ENCODE data around the gene CHP2.
A peak's percentile ranks its signal among the peaks of the same experiment; 100 is the strongest.
"Not testable (repeated sequence)": the region's sequence is repeated elsewhere in the genome, so short reads cannot be mapped to it uniquely, and the experiment has no call there.

CHP2 gene

GRCh38 chr16:23748630-23749029 is 6.2 kb upstream of the CHP2 start:
- no peak for DNase-seq

DNA sequence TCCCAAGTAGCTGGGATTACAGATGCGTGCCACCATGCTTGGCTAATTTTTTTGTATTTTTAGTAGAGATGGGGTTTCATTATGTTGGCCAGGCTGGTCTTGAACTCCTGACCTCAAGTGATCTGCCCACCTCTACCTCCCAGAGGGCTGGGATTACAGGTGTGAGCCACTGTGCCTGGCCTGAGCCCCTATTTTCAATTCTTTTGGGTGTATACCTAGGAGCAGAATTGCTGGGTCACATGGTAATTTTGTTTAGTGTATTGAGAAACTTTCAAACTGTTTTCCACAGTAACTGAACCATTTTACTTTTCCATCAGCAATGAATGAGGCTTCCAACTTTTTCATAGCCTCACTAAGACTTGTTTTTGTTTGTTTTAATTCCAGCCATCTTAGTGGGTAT is 3.8 kb upstream of the CHP2 start:
- DNase-seq: not testable (repeated sequence)

- no peak for DNase-seq
These were observed 775 bp upstream of the CHP2 start for GRCh38 chr16:23753908-23754593.

DNA sequence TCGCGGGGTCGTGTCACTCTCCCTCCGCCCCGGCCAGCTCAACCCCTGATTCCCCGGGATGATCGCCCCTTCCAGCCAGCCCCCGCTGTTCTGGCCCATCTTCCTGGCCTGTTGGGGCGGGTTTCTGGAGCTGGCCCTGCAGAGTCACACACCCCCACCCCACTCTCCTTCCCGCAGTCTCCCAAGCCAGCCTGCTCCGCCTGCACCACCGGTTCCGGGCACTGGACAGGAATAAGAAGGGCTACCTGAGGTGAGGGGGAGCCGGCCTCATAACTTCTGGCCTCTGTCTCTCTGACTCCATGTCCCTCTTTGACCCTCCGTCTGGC is 621 bp downstream of the CHP2 start:
- DNase-seq: no peak

DNA sequence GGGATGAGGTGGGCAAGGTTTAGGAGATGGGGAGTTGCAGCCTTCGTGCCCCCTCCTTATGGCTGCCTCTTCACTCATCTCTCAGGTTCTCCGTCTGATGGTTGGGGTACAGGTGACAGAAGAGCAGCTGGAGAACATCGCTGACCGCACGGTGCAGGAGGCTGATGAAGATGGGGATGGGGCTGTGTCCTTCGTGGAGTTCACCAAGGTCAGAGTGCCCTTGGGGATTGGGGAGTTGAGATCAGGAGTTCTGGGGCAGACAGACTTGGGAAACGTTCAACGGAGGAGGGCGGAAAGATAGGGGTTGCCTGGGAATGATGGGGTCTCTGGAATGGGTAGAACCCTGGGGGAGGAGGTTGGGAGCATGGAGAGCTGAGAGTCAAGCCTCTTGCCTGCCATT is 2.3 kb downstream of the CHP2 start:
- no peak for DNase-seq

GRCh38 chr16:23757937-23758619 is 3.3 kb downstream of the CHP2 start:
- DNase-seq: no peak

- no peak for DNase-seq
These were observed 11.1 kb downstream of the CHP2 start for GRCh38 chr16:23765933-23766332.

DNA sequence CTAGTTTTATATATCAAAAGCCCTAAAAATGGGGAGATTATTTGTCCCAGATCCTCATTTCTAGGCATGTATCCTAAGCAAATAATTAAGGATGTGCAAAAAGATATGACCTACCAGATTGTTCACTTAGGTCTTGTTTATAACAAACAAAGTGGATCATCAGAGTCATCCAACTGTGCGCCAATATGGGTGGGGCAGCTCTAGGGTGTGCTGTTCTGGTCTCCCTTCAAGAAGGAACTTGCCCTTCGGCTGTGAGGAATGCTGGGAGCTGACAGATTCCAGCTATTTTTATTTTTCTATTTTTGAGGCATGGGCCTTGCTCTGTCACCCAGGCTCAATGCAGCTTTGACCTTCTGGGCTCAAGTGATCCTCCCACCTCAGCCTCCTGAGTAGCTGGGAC is 13.8 kb downstream of the CHP2 start:
- no peak for DNase-seq

- DNase-seq: no peak
These were observed 16.2 kb downstream of the CHP2 start for GRCh38 chr16:23771027-23771426.

DNA sequence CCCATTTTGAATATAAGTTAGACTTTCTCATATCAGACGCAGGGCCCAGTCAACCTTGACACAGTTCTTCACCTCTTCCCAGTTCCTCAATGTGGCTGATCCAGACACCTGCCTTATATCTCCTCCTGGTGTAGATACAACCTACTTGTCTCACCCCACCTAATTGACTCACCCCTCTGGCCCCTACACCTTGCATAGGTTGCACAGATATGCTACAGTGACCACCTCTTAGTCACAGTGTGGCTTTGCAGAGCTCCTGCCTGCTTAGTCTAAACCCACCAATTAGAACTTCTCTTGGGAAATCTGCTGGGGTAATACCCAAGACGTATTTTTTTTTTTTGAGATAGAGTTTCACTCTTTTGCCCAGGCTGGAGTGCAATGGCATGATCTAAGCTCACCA is 16.8 kb downstream of the CHP2 start:
- no peak for DNase-seq

DNA sequence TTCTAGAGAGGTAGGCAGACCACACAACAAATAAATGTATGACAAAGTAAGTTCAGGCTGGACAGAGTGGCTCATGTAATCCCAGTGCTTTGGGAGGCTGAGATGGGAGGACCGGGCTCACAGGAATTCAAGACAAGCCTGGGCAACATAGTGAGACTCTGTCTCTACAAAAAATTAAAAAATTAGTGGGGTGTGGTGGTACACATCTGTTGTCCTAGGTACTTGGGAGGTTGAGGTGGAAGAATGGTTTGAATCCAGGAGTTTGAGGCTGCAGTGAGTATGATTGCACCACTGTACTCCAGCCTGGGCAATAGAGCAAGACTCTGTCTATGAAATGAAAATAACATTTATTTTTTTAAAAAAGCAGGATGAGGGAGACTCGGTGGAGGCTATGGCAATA is 18.5 kb downstream of the CHP2 start:
- no peak for DNase-seq

GRCh38 chr16:23781176-23781575 is 26.4 kb downstream of the CHP2 start:
- no peak for DNase-seq

DNA sequence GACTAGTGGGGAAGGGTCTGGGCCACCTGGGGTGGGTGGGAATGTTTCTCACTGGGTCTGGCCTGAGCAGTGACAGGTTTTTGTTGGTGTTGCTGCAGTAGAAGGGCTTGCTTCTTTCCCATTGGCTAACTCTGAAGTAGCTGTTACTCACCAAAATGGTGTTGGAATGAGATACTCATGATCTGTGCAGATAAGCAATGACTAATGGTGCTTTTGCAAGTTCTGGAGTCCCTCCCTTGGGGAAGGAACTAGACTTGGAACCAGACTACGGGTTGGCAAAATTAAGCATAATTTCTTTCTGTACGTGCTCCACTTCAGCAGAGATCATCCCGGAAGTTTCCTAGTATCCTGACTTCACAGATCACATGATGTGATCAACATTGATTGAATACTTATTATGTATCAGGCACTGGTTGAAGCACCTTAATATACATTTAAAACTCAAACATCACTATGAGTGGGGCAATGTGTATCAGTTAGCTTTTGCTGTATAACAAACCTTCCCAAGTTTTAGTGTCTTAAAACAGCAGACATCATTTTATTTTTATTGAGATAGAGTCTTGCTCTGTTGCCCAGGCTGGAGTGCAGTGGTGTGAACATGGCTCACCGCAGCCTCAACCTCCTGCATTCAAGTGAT is 30.1 kb downstream of the CHP2 start:
- no peak for DNase-seq

GRCh38 chr16:23785842-23786241 is 31.0 kb downstream of the CHP2 start:
- no peak for DNase-seq

GRCh38 chr16:23786964-23787561 is 32.2 kb downstream of the CHP2 start:
- DNase-seq: no peak

GRCh38 chr16:23788685-23789084 is 33.9 kb downstream of the CHP2 start:
- no peak for DNase-seq

DNA sequence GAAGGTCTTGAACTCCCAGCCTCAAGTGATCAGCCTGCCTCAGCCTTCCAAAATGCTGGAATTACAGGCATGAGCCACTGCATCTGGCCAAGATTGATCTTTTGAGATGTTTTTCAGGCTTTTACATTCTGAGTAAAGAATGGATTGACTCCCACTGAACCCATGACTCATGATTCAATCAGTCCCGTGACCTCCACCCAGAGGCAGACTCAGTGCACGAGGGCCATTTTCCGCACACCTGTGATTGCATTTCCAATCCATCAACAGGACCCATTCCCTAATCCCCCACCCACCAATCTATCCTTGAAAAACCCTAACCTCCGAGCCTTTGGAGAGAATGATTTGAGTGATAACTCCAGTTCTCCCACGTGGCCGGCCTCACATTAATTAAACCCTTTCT is 40.6 kb downstream of the CHP2 start:
- no peak for DNase-seq

DNA sequence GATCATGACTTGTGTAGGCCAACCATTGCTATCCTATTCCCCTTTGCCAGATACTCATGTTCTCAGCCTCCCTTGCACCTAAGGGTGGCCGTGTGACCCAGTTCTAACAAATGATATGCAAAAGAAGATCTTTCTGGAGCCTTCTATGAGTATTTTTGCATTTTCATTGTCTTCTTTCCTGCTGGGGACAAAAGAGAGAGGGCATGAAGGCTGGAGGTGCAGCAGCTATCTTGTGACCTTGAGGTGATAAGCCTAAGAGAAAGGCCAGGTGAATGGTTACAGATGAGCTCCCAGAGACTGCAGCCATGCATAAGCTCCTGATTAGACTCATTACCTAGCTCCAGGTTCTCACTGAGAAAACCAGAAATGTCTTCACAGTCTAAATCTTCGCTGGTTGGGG is 42.1 kb downstream of the CHP2 start:
- no peak for DNase-seq

GRCh38 chr16:23801378-23801777 is 46.6 kb downstream of the CHP2 start:
- peak; percentile 45 to 49 for DNase-seq

- no peak for DNase-seq
These were observed 48.0 kb downstream of the CHP2 start for GRCh38 chr16:23802776-23803175.

DNA sequence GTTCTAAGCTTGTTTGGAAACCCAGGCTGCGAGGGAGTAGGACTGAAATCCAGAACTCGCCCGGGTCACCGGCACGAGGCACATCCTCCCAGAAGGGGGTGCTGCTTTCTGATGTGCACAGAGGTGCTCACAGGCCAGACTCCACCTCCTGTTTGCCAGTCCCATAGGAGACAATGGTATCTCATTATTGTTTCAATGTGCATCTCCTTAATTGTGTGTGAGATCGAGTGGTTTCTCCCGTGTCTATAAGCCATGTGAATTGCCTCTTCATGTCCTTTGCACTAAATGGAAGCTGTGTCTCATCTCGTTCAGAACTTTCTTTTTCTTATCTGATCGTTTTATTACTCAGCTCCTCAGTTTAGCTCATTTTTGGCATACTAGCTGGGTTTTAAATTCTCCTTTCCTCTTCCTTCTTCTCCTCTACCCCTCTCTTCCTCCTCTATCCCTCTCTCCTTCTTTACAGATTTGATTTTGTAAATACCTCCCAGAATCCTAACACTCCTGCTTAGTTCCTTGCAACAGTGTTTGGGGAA is 48.8 kb downstream of the CHP2 start:
- peak in 1 of 2 experiments; percentile 12 for DNase-seq

- no peak for DNase-seq
These were observed 52.2 kb downstream of the CHP2 start for GRCh38 chr16:23807028-23807427.

Data from NCI-H2081 (cell line).